ENCODE data around the gene KIF26B.

KIF26B gene

GRCh38 chr1:245172026-245172425 lies 17.2 kb downstream of the KIF26B start:
- DNase-seq (ENCODE audit: low read depth) = no peak

GRCh38 chr1:245172829-245173228 lies 18.0 kb downstream of the KIF26B start:
- no peak for DNase-seq (ENCODE audit: low read depth)

- no peak for DNase-seq (ENCODE audit: low read depth)
These were observed 18.8 kb downstream of the KIF26B start for GRCh38 chr1:245173446-245174211.

DNA sequence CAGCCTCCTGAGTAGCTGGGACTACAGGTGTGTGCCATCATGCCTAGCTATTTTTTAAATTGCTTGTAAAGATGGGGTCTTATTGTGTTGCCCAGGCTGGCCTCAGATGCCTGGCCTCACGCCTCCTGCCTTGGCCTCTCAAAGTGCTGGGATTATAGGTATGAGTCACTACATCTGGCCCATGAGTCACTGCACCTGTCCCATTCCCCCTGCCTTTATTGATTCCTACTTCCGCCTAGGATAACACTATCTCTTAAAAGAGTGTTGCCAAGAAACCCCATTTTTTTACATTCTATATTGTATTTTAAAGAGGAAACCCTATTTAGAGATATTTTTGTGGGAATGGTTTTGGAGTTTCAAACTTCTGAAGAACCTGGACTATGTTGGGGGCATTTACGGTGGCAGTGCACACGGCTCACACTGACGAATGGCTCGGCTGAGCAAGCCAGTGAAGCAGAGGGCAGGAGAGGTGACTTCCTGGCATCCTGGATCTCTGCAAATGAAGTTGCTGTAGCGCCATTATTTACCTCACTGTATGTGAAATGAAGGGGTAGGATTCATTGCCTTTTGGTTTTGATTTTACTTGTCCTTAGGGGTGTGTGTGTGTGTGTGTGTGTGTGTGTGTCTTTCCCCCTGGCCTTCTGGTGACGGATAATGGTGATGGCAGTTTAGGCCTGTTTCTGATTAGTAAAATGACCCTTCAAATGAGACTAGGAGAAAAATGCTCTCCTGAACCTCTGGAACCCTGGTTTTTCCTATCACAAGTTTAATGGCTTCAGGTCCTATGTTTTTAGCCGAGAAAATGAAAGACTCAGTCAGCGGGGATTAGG lies 22.5 kb downstream of the KIF26B start:
- DNase-seq (ENCODE audit: low read depth) = no peak

GRCh38 chr1:245179706-245180105 lies 24.9 kb downstream of the KIF26B start:
- no peak for DNase-seq (ENCODE audit: low read depth)

DNA sequence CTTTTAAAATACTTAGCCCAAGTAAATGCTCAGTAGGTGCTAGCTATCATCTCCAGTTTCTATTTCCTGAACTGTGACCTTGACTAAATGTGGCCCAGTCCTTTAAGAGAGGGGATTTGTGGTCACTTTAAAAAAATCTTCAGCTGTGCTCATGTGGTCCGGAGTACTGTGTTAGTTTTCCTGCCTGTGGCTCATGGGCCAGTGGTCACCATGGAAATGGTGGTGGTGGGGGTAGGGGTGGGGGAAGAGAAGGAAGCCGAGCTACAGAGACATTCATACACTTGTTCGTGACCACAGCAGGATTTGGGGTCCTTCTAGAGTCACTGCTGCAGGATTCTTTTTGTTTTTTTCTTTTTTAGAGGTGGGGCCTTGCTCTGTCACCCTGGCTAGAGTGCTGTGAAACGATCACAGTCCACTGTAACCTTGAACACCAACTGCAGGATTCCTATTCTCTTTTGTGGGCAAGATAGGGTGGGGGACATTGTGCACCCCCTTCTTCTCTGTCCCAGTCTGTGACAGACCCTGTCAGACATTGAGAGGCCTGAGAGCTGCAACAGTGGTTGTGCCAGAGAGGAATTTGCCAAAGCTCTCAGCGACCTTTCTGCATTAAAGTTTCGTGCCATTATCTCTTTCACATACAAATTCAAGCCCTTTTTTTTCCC lies 25.8 kb downstream of the KIF26B start:
- DNase-seq (ENCODE audit: low read depth) = no peak

GRCh38 chr1:245181158-245181517 lies 26.4 kb downstream of the KIF26B start:
- DNase-seq (ENCODE audit: low read depth) = no peak

GRCh38 chr1:245182028-245182427 lies 27.2 kb downstream of the KIF26B start:
- no peak for DNase-seq (ENCODE audit: low read depth)

DNA sequence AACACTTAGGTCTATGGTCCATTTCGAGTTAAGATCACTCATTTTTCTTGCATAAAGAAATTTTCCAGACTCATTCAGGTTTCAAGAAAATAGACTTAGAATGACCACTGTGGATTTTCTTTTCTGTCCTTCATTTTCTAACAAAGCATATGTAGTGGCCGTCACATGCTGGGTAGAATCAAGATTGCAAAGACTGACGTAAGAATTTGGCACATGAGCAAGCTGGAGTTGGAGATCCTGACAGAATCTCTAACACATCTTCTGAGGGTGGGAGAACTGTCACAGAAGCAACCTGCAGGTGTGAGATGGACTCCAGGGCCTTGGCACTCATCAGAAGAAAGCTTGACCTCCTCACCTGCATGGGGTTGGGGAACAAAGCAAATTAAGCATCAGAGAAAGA lies 28.6 kb downstream of the KIF26B start:
- DNase-seq (ENCODE audit: low read depth) = no peak

GRCh38 chr1:245184779-245185178 lies 30.0 kb downstream of the KIF26B start:
- DNase-seq (ENCODE audit: low read depth) = no peak

GRCh38 chr1:245188403-245188802 lies 33.6 kb downstream of the KIF26B start:
- DNase-seq (ENCODE audit: low read depth) = no peak

- no peak for DNase-seq (ENCODE audit: low read depth)
These were observed 40.6 kb downstream of the KIF26B start for GRCh38 chr1:245195398-245195797.

DNA sequence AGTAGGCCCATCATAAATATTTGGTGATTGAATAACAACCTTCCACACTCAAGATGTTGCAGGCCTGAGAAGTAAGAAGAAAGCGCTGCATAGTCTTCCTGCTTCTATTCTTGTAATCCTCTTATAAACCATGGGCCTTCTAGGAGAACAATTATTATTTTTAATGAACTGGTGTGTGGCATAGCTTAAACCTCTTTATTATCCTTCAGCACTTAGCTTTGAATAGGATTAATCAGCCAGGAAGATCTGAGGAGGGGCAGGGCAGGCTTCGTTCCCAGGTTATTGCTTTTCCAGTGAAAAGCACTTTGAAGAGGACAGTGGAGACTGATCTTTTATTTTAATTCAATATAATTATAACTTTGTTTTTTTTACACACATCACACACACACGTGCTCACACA lies 42.3 kb downstream of the KIF26B start:
- DNase-seq (ENCODE audit: low read depth) = no peak

DNA sequence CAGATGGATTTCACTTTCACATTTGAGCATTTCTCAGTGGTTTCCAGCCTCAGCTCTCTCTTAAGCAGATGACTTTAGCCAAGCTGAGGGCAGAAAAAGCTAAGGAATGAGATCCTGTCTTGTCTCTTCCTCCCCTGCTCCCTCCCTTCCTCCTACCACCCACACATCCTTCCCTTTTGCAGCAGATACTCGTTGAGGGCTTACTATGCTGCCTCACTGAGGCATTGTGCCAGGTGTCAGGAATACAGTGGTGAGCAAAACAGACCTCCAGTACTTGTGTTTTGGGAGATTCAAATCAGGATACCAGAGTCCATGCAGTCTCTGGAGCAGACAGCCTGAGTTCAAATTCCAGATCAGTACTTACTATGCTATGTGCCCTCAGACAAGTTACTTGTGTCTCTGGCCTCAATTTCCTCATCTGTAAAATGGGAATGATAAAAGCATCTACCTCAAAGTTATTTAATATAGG lies 43.2 kb downstream of the KIF26B start:
- DNase-seq (ENCODE audit: low read depth) = no peak

DNA sequence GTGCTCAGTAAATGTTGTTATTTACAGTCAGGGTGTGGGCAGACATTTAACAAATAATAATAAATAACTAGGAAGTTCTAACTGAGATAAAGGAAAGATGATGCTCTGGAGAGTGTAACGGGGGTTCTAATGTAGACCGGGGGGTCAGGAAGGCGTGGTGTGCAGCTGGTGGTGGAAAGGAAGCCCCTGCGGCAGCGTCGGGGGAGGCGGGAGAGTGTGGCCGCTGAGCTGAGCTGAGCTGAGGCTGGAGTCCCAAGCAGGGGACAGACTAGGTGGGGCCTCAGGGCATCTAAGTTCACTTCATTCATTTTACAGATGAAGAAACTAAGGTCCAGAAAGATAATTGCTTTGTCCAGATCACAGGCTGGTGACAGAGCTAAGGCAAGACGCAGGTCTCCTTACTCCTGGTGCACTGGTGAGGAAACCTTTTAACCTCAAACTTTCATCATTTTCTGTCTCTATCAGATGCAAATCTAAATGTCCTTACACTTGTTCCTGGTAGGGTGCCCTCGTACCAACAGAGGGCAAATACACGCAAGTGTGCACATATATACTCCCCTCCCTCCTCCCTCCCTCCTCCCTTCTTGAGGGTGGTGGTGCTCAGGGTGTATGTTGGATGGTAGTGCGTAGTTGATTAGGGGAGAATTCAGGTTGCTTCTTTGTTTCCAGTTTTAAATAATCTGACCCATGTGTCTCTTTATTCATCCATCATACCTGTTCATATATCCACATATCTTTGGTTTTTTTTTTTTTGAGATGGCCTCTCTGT lies 44.1 kb downstream of the KIF26B start:
- DNase-seq (ENCODE audit: low read depth) = no peak

DNA sequence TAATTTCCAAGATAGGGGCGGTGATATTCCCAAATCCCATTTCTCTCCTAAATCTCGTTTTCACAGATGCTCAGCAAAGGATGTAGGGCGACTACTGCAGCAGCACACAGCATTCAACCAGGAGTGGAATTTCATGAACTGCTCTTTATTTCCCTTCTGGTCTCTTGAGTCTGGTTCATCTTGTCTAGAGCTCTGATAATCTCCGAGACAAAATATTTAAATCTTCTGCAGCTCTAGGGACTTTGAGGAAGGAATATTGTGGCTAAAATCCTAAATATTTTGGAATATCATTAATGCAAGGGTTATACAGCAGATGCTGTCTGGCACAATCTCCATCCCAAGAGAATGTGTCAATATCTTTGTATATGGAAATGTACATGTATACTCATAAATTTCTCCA lies 45.4 kb downstream of the KIF26B start:
- no peak for DNase-seq (ENCODE audit: low read depth)

DNA sequence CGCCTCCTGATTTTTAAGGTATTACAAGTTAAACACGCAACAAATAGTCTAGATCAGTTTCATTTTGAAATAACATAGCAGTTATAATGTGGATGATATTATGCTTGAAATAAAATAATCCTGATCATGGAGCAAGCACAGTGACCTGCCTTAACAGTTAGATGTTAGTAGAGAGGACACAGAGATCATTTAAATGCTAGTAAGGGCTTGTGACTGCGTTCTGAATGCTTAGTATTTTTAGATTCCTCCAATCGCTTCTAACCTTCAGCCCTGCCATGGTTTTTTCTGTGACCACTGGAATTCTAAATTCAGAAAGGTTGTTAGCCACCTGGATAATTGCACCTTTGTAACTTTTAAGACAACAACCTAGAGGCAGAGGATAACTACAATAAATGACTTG lies 46.4 kb downstream of the KIF26B start:
- no peak for DNase-seq (ENCODE audit: low read depth)

DNA sequence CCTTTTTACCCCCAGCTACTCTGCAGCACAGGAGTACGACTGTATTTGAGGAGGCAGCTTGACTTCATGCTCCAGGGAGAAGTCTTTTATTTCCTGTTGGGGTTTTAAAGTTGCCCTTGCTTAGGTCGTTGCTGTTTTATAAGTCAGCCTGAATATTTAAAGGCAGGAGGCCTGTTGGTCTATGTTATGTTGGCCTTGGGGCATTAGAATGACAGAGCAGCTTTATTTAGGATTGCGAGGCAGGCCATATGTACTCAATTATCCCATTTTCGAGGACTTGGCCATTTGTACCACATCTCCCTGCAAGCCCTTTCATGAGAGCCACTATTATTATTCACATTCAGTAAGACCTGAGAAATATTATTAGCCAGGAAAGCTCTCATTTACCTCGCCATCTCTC lies 47.0 kb downstream of the KIF26B start:
- no peak for DNase-seq (ENCODE audit: low read depth)

DNA sequence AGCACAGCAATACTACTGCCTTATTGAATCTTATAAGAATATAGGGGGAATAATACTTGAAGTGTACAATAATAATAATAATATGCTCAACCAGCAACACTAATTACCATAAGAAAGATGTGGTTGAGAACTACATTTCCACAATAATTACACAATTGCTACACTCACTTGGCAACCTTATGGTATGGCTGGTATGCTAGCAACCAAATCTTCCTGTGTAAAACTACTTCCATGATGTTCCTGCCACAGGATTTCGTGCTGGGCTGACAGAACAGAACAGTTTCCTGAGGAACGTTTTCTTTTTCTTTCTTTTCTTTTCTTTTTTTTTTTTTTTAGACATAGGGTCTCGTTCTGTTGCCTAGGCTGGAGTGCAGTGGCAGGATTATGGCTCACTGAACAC lies 50.6 kb downstream of the KIF26B start:
- no peak for DNase-seq (ENCODE audit: low read depth)

GRCh38 chr1:245205864-245206263 lies 51.1 kb downstream of the KIF26B start:
- no peak for DNase-seq (ENCODE audit: low read depth)

DNA sequence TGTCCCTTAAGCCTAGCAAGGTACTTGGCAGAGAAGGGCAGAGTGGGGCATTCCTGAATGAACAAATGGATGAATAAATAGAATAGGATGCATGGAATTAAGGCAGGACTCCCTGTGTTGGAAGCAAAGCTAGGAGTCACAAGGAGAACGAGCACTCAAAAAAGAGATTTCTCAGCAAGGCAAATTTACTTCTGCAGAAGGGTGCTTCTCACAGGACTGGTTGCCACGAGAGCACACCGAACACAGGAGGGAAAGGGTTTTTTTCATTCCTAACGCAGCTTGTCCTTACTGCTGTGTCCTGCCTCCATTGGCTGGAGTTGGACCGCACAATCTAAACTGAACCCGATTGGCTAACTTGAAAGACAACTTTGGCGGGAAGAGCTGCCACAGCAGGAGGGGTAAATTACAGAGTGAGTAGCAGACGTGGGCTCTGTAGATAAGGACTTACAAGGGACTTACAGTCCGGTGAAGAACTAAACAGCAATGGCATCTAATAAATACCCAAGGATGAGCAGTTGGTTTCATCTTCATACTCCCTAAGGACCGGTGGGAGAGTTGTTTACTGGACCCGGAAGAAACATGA lies 52.4 kb downstream of the KIF26B start:
- DNase-seq (ENCODE audit: low read depth) = no peak

DNA sequence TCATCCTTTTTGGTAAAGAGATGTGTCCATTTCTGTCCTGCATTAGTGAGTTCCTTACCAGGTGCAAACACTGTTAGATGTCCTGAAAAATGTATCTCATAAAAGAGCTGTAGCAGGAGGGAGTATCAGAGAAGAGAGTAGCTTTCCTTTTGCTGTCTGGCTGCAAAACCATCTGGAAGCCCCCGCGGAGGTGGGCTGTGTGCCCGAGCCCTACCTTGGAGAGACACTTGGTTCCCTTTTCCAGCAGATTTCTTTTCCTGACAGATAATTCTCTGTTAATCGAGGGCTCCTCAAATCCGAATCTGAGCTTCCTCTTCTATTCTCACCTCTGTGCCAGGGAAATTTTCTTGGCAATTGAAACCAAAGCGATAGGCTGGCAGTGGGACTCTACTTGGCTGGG lies 53.0 kb downstream of the KIF26B start:
- DNase-seq (ENCODE audit: low read depth) = no peak

Measured in activated T-helper 1 cell treated with Interleukin-2 at 50 U/mL for 16 hours (primary cell).